ENCODE results near the gene VASH1.
A peak's percentile ranks its signal among the peaks of the same experiment; 100 is the strongest.

Gene VASH1

DNA sequence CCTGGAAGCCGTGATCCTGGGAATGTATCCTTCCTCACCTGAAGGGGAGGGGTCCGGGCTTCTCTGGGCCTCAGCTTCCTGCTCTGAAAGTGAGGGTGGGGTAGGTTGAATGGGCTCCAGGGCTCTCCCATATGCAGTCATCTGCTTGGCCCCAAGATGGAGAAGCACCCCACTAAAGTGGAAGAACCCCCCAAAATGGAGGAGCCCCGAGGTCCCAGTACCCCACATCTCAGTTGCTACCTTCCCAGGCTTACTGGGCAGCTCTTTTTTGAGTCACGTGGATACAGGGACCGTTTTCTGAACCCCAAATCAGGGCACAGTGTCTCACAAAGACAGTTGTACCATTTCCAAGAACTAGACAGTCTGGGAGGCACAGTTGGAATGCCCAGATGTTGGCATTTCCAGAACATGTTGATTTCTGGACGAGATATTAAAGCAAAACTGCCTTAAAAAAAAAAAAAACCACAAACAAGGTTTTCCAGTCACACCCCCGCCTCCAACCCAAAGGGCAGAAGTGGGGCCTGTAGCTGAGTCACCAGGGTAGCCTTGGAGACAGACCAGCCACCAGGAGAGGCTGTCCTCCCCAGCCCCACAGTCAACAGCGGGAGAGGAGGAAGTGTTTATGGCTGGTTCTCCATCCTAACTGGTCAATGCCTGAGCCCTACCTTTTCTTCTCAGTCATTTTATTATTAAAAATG, 12.1 kb downstream of the VASH1 start:
- DNase-seq = no peak

DNA sequence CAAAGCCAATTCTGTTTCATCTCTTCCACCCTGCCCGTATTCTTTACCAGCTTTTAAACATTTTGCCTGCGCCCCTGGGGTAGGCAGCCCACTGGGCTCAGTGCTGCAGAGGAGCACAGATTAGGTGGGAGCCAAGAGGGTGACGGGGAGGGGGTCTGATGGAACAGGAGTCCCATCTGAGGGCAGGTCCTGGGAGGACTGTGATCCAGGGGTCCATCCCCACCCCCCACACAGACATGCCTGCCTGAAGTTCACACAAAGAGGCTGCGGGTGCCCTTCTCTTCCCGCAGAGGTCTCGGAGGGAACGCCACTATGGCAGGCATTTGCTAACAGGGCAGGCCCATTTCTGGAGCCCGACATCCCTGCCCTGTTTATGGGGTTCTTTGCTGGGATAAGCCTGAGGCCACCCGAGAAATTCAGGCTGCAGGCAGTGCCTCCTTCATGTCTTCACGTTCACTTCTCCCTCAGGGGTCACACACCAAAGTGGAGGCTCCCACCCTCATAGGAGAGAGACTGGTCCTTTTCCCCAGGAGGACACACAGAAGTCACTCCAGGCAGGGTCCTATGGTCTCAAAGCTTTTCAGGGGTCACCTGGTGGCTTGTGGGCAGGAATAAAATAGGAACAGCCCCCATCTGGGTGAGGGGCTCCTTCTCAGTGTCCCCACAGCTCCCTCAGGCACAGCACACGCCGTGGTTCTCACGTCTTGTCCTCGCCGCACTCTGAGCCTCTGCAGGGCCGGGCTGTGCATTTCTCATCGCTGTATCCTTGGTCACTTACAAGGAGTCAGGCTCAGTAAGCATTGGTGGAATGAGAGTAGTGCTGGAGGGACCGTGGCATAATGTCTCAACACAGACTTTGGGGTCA, 12.9 kb downstream of the VASH1 start:
- DNase-seq = no peak

DNA sequence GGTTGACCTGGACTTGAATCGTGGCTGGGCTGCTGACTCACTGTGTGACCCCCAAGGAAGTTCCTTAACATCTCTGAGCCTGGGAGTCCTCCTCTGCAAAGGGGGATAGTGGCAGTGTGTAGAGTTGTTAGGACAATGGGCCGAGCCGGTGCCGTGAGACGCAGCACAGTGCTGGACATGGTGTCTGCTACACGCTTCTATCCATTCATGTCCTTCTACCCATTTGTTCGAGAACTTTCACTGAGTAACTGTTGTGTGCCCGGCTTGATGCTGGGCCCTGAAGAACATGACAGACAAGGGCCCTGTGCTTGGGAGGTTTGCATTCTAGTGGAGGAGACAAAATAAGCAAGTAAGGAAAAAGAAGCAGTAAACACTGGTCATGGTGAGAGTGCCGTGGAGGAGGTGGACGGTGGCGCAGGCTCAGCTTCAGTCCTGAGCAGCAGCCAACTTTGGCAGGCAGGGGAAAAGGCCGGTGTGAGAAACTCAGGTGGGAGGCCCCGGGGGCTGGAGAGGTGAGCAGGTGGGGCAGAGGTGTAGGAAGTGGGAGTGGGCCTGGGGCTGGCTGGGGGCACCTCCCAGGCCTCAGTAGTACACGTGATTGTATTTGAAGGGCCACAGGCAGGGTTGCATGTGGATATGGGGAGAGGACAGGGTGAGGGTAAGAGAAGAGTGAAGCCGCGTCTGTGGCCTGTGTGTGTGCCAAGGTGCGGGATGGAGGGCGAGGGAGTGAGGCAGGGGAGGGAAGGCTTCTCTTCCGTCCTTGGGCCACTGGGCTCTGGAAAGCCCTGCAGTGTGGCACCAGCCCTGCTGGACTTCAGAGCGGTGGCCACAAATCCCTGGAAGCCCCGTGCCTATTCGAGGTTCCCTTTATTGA, 13.8 kb downstream of the VASH1 start:
- DNase-seq = no peak

DNA sequence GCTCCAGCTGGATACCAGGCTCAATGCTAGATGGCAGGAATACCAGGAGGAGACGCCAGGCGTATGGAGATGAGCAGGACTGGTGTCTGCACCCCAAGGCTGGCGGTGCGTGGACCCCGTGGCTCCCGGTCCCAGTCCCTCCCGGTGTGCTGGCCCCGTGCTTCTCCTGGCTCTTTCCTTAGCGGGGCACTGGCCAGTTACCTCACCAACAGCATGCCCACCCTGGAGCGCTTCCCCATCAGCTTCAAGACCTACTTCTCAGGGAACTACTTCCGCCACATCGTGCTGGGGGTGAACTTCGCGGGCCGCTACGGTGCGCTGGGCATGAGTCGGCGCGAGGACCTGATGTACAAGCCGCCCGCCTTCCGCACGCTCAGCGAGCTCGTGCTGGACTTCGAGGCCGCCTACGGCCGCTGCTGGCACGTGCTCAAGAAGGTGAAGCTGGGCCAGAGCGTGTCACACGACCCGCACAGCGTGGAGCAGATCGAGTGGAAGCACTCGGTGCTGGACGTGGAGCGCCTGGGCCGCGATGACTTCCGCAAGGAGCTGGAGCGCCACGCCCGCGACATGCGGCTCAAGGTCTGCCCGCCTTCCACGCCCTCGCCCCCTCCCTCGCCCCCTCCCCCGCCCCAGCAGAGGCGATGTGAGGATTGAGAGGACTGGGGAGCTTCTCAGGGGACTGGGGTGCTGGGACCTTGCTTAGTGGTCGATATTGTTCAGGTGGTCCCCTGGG, 14.6 kb downstream of the VASH1 start:
- no peak for DNase-seq

DNA sequence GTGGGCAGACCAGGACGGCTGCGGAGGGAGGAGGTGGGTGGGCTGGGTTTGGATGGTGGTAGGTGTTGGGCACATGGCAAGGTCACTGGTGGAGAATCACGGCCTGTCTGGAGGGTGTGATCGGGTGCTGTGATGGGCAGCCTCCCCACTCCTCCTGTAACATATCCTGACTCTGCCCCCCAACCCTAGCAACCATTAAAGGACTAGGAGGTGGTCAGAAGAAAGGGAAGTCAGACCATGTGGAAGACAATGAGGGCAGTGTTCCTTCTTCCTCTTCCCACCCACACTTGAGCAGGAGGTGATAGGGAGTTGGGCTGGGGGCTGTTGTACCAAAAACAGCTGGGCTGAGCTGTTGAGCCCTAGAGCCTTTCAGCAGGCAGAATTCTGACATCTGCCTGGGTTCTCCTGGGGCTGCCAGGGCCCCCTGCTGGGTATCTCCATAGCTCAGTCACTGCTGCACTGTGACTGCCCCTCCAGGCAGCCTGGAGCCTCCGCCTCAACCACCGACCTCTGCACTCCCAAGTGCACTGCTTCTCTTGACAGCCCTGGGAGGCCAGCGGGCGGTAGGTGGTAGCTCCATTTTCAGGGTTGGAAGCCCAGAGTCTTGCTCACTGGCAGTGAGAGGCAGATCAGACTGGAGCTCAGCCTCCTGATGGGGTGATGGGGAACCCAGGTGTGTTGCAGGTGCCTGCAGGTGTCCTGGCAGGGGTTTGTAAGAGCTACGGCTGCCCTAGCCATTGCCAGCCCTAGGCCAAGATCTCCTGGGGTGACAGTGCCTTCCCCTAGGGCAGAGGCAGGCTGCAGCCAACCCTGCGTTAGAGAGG, 15.4 kb downstream of the VASH1 start:
- DNase-seq = no peak

DNA sequence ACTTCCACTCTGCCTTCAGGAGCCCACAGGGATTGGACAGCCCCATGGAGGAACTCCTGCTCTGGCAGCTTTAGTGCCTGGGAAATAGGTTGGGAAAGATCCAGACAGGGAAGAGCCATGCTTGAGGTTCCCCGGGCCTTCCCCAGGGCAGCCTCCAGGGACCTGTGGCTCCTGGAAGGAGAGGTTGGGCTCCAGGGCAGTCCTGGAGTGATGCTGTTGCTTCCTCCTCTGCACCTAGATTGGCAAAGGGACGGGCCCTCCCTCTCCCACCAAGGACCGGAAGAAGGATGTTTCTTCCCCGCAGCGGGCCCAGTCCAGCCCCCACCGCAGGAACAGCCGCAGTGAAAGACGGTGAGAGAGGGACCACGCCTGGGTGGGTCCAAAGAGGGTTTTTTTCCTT, 16.5 kb downstream of the VASH1 start:
- no peak for DNase-seq

DNA sequence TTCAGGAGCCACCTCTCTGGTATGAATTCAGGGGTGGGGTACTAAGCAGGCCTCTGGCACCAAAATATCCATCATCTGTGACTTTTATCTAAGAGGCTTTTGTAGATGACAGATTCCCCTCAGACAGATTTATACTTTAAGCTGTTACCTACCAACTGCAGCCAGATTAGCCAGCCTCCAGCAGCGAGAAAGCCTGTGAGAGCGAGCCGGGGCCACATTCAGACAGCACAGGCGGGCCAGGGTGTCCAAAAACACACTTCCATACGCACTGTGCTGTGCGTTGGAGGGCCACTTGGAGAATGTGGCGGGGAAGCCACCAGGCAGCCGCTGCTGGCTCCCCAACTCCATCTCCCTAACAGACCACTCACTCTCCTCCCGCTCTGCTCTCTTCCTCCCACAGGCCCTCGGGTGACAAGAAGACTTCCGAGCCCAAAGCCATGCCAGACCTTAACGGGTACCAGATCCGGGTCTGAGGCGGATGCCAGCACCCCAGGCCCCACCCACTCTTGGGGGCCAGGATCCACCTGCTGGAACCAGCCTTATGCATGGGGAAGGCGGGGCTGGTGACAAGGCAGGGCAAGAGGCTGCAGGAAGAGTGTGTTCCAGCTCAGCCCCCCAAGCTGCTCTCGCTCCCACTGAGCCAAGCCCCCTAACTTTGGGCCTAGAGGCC, 17.4 kb downstream of the VASH1 start:
- DNase-seq = no peak

DNA sequence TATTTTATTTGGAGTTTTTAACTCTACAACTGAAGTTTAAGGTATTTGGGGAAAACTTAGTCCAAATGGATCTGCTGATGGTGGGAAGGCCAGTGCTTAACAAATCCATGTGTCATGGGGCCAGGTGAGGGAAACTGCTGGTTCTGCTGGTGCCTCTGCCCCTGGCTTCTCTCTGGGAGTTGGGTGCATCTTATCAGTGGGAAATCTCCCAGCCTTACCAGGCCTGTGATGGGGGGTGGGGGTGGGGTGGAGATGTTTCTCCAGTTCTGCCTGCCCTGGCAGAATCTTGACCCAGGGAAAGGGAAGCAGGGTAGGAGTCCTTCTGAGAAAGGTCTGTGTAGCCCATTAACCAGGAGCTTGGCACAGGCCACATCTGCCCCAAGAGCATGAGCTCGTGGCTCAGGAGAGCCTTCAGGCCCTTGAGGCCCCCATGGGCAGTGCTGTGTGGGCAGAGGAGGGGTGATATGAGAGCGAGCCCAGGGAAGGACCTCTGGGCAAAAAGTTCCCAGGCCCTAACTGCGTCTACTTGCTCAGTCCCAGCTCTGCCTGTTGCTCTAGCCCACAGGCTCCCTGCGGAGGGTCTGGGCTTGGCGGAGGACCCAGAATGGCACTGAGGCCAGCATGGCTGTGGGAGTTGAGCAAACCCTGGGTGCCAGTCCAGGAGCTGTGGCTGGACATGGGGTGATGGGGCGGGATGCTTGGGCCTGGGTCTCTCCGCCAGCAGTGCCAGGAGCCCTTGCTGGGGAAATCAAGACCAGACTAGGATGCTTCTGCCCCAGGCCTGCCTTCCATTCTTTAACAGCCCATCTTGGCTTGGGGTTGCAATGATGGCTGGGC, 18.2 kb downstream of the VASH1 start:
- no peak for DNase-seq

DNA sequence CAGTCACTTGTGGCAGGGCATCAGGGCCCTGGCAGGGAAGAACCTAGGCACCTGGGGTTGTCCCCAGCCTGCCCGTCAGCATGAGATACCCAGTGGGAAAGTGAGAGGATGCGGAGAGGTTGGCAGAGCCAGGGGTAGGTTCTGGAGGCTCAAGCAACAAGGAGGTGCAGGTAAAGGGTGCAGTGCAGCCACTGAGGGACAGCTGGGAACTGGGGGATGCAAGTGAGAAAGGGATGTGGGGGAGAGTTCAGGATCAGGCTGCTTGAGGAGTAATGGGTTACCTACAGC, 18.7 kb downstream of the VASH1 start:
- no peak for DNase-seq

DNA sequence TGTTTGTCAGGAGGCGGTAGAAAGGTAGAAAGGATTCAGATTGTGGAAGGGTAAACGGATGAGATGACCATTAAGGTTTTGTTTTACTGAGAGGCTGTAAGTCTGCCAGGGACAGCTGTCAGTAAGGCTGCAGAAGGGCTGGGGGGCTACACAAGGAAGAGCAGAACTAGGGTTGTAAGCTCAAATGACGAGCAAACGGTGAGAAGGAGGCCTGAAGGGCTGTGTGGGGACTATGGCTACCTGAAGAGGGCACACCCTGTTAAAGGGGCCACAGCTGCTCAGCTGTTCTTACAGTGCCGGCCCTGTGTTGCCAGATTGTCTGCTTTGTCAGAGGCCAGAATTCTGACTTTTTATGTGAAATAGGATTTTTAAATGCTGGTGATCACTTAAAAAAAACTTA, 19.1 kb downstream of the VASH1 start:
- DNase-seq = no peak

DNA sequence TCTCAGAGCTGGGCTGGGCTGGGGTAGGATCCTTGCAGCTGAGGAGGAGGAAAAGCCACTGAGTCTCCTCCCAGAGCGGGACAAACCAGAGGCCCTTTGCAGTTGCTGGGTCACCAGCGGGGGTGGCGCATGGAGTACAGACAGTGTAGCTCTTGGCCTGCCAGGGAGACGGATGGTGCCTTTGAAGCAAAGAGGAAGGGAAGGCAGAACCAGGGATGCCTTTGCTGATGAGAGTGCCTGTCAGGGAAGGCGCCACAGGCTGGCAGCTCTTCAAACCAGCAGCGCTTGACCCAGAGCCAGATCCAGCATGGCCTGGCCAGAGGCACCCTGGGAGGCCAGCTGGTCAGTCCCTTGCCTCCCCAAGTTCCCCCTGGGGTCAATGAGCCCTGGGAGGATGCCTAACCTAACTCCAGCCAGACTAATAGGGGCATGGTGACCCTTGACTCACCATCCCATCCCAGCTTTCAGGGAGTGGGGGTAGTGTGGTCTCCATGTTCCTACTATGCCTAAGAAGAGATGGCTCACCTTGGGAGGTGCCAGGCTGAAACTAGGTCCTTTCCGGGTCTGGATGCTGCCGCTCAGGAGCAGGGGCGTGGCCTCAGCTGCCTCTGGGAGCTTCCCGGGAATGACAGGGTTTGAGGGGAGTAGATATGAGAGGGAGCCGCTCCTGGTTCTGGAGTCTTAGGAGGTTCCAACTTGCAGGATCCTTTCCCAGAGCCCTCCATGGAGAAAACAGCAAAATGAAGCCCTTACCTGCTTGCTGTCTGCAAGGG, 19.8 kb downstream of the VASH1 start:
- DNase-seq = no peak

DNA sequence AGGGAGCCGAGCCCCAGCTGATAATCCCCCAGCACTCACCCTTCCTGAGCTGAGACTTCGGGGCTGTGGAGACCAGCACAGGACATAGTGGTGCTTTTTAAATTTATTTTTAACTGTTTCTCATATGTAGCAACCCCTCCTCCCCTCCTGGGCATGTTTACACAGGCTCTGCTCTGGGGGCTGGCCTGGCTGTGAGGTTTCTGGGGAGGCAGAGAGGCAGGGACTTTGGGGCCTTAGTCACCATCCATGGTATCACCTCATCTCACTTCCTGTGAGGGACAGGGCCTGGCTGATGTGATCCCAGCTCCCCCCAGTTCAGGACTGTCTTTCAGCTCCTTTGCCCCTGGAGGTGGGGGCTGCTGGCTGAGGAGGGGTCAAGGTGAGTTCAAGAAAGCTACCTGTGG, 20.4 kb downstream of the VASH1 start:
- no peak for DNase-seq

DNA sequence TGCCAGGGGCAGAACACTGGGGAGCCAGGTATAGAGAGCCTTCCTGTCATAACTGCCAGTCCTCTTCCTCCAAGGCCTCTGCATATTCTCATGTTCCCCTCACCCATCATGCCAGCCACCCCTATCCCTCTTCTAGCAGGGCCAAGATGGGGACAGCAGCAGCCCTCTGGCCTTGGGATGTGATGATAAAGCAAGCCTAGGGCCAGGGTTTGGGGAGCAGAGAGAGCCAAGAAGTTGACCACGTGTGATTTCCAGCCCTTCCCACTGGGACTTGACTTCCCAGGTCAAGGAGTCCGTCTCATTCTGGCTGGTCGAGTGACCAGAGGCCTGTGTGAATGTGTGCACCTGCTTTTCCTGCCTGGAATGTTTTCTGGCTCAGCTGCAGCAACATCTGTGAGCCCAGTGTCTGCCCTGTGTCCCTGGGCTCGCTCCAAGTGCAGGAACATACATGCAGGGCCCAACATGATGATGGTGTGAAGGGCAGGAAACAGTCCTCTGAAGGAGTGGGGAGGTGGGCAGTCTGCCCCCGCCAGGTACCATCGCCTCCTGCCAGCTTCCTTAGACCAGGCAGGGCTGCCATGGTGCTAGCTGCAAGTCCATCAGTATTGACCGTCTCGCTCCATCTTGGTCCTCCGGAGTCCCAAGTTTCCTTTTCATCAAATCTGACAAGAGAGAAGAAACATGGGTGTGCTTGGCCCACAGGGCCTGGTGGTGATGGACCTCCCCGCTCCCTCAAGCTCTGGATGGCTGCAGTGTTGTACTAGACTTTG, 21.0 kb downstream of the VASH1 start:
- DNase-seq = no peak

DNA sequence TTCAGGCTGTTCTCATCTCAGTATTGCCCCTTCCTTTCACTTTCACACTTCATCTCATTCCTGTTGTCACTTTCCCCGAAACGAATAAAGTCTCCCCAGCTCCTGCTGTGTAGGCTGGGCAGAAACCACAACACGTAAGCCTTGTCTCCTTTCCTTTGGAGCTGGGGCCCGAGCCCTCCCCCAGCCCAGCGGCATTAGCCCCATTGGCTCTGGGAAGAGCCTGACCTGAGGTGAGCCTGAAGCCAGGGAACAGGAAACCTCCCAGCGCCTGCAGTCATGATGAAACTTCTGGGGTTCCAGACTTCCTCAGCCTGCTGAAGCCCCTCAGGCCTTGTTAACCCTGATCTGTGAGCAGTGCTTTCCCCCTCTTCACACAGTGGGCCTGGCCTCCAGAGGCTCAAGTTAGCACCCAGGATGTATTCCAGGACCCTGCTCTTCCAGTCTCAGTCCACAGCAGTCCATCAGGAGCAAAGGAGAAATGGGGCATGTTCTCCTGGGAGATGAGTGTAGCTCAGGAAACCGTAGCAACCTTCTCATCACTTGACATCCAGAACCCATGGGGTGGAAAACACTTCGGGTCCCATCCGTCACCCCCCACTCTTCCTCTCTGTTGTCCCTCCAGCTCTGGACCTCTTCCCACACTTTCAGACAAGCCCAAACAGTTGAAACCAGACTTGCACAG, 21.8 kb downstream of the VASH1 start:
- no peak for DNase-seq

DNA sequence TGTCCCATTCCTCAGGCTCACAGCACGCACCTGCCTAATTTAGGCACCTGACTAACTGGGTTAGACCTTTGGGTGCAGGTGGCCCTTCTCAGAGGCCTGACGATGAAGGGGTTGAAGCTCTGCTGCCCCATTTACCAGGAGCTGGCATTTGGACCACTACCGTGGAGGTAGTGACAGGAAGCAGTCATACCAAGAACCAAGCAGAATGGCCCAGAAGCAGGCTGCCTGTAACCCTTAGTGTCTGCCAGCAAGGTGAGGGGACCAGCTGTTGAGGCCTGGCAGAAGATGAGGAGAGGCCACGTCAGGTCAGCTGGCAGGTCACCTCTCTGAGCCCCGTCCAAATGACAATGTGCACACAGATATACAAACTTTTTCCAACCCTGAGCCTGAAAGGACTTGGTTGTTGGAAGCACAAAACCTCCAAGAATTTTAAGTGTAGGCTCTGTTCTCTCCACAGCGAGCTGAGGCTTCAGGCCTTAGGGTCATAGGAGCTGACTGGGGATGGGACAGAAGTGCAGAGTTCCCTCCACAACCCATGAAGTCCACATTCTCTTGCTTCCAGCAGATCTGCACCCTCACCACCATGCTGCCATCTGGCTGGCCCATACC, 23.1 kb downstream of the VASH1 start:
- no peak for DNase-seq

DNA sequence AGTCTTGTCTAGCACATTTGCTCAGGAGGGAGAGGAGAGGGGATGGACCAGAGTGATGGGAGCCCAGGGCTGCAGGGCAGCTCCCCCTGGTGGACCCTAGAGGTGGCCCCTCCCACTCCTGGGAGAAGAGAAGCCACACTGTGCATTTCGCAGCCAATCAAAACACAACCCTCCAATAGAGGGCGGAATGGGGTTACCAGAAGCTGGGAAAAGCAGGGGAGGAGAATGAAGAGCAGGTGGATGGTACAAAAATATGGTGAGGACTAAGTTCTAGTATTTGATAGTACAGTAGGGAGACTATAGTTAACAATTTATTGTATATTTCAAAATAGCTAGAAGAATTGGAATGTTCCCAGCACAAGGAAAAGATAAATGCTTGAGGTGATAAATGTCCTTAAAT, 23.6 kb downstream of the VASH1 start:
- DNase-seq = peak; percentile 51

DNA sequence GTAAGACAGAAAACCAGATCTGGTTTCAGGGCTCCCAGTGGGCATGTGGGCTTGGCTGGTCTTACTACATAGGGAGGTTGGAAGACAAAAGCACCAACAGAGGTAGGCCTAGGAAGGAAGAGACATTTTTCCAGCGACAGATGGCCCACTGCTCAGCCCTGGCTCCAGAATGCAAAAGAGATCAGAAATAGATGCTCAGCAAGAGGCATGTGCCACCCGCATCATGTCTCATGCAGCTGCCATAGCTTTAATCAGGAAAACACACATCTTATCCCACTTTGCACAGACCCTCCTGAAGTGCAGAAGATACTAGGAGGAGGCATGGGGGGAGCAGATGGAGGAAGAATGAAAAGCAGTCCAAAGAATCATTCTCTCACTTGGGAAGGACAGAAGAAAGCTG, 25.3 kb downstream of the VASH1 start:
- DNase-seq = no peak

DNA sequence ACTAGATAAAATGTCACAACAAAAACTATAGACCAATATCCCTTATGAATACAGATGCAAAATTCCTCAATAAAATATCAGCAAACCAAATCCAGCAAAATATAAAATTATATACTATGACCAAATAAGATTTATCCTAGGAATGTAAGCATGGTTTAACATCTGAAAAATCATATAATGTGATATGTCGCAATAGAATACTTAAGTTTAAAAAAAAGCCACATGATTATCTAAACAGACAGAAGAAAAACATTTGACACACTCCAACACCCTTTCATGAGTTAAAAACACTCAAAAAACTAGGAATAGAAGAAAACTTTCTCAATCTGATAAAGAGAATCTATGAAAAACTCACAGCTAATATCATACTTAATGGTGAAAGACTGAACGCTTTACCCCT, 31.2 kb downstream of the VASH1 start:
- no peak for DNase-seq
